ENCODE data around the gene PROSER2.

The PROSER2 gene

GRCh38 chr10:11864727-11865126 is 41.6 kb downstream of the PROSER2 start:
- no peaks in the 10 kb centered on the region for H3K36me3 ChIP-seq

GRCh38 chr10:11865561-11865960 is 42.4 kb downstream of the PROSER2 start:
- TF ChIP-seq CTCF (IDR thresholded peaks at IDR 0.05; ENCODE audit: low read depth, low read length): no peak
- DNase-seq: no peak
- Histone ChIP-seq H3K27ac (no peak overlapping the region), H3K9me3 (ENCODE audit: severe bottlenecking) (no peaks in the 10 kb centered on the region), H3K36me3 (no peaks in the 10 kb centered on the region), H3K4me3 (ENCODE audit: low read depth, low read length) (no peak overlapping the region), H3K27me3 (ENCODE audit: insufficient read depth, low read depth, severe bottlenecking) (no peaks in the 10 kb centered on the region)

More at GRCh38 chr10:11864727-11865126, 41.6 kb downstream of the PROSER2 start:
- DNase-seq: no peak
- Histone ChIP-seq H3K27me3 (ENCODE audit: insufficient read depth, low read depth, severe bottlenecking) (no peaks in the 10 kb centered on the region), H3K4me3 (ENCODE audit: low read depth, low read length) (no peak overlapping the region), H3K9me3 (ENCODE audit: severe bottlenecking) (no peaks in the 10 kb centered on the region), H3K27ac (no peak overlapping the region)
- TF ChIP-seq CTCF (IDR thresholded peaks at IDR 0.05; ENCODE audit: low read depth, low read length): no peak

GRCh38 chr10:11866199-11866925 is 43.2 kb downstream of the PROSER2 start:
- Histone ChIP-seq H3K9me3 (ENCODE audit: severe bottlenecking) (no peaks in the 10 kb centered on the region), H3K36me3 (no peaks in the 10 kb centered on the region), H3K27ac (no peak overlapping the region), H3K4me3 (ENCODE audit: low read depth, low read length) (no peak overlapping the region), H3K27me3 (ENCODE audit: insufficient read depth, low read depth, severe bottlenecking) (no peaks in the 10 kb centered on the region)
- no peak for TF ChIP-seq CTCF (IDR thresholded peaks at IDR 0.05; ENCODE audit: low read depth, low read length)
- DNase-seq: no peak

- Histone ChIP-seq H3K36me3 (no peaks in the 10 kb centered on the region), H3K9me3 (ENCODE audit: severe bottlenecking) (no peaks in the 10 kb centered on the region), H3K27ac (no peak overlapping the region), H3K4me3 (ENCODE audit: low read depth, low read length) (no peak overlapping the region), H3K27me3 (ENCODE audit: insufficient read depth, low read depth, severe bottlenecking) (no peaks in the 10 kb centered on the region)
- DNase-seq: no peak
- no peak for TF ChIP-seq CTCF (IDR thresholded peaks at IDR 0.05; ENCODE audit: low read depth, low read length)
These were observed 46.1 kb downstream of the PROSER2 start for GRCh38 chr10:11869219-11869618.

- DNase-seq: no peak
- Histone ChIP-seq H3K9me3 (ENCODE audit: severe bottlenecking) (no peaks in the 10 kb centered on the region), H3K27ac (no peak overlapping the region), H3K36me3 (no peaks in the 10 kb centered on the region), H3K27me3 (ENCODE audit: insufficient read depth, low read depth, severe bottlenecking) (no peaks in the 10 kb centered on the region), H3K4me3 (ENCODE audit: low read depth, low read length) (no peak overlapping the region)
- TF ChIP-seq CTCF (IDR thresholded peaks at IDR 0.05; ENCODE audit: low read depth, low read length): no peak
These were observed 46.7 kb downstream of the PROSER2 start for GRCh38 chr10:11869743-11870460.
